ENCODE results near the gene UNCX.
"Not testable (repeated sequence)": the region's sequence is repeated elsewhere in the genome, so short reads cannot be mapped to it uniquely, and the experiment has no call there.

The UNCX gene

GRCh38 chr7:1204460-1205140, 28.1 kb upstream of the UNCX start:
- no peak overlapping the region for H3K9ac ChIP-seq (ENCODE audit: low read length)
- no peaks in the 10 kb centered on the region for H3K36me3 ChIP-seq (ENCODE audit: control insufficient read depth in 1 of 2, insufficient read depth in 2 of 2, low read length in 2 of 2)
- H3K23ac ChIP-seq (ENCODE audit: low read length) = no peak overlapping the region
- H2BK12ac ChIP-seq (ENCODE audit: low read length) = no peak overlapping the region
- DNase-seq = no peak
- no peak overlapping the region for H2BK120ac ChIP-seq (ENCODE audit: insufficient read depth, low read length, poor library complexity)
- no peaks in the 10 kb centered on the region for H3K4me1 ChIP-seq (ENCODE audit: control insufficient read depth in 1 of 2, insufficient read depth in 2 of 2, low read length in 2 of 2)
- no peak overlapping the region for H2AK5ac ChIP-seq (ENCODE audit: low read length)
- H3K27ac ChIP-seq (ENCODE audit: low read depth, low read length) = no peak overlapping the region
- no peak overlapping the region for H3K14ac ChIP-seq (ENCODE audit: low read length)
- H3K4ac ChIP-seq (ENCODE audit: low read depth, low read length) = no peak overlapping the region
- H3K4me3 ChIP-seq (ENCODE audit: low read depth, low read length) = no peak overlapping the region
- H4K12ac ChIP-seq (ENCODE audit: low read depth, low read length) = no peak overlapping the region
- no peak overlapping the region for H4K91ac ChIP-seq (ENCODE audit: low read depth, low read length)
- no CpG with 5 or more reads among the region's 19 CpGs for WGBS (ENCODE audit: extremely low coverage, insufficient coverage, insufficient read length)
- no peaks in the 10 kb centered on the region for H3K27me3 ChIP-seq (ENCODE audit: insufficient read depth, low read length)
- H2AFZ ChIP-seq (ENCODE audit: insufficient read depth, low read length, poor library complexity) = no peak overlapping the region
- no peaks in the 10 kb centered on the region for H3K79me1 ChIP-seq (ENCODE audit: low read length)
- H3K18ac ChIP-seq (ENCODE audit: low read length) = no peak overlapping the region
- no peak overlapping the region for H4K8ac ChIP-seq (ENCODE audit: low read depth, low read length)
- H3K9me3 ChIP-seq (ENCODE audit: insufficient read depth, low read depth, low read length) = no peaks in the 10 kb centered on the region
- H2BK5ac ChIP-seq (ENCODE audit: low read depth, low read length, poor library complexity) = no peak overlapping the region
- no peaks in the 10 kb centered on the region for H3K79me2 ChIP-seq (ENCODE audit: control insufficient read depth, insufficient read depth, low read length, poor library complexity)
- H3K4me2 ChIP-seq (ENCODE audit: low read length) = no peak overlapping the region

DNA sequence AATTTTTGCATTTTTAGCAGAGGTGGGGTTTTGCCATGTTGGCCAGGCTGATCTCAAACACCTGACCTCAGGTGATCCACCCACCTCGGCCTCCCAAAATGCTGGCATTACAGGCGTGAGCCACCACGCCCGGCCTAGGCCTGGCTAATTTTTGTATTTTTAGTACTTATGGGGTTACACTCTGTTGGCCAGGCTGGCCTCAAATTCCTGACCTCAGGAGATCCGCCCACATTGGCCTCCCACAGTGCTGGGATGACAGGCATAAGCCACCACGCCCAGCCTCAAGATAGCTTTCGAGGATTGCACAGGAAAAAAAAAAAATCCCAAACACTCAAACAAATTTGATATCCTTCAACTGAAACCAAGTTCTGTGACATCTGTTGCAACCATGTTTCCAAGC, 26.9 kb upstream of the UNCX start:
- H3K4ac ChIP-seq (ENCODE audit: low read depth, low read length); H3K36me3 ChIP-seq (ENCODE audit: control insufficient read depth in 1 of 2, insufficient read depth in 2 of 2, low read length in 2 of 2); H2BK12ac ChIP-seq (ENCODE audit: low read length); H3K27me3 ChIP-seq (ENCODE audit: insufficient read depth, low read length); H3K4me3 ChIP-seq (ENCODE audit: low read depth, low read length); H4K91ac ChIP-seq (ENCODE audit: low read depth, low read length); H2BK120ac ChIP-seq (ENCODE audit: insufficient read depth, low read length, poor library complexity); H2BK5ac ChIP-seq (ENCODE audit: low read depth, low read length, poor library complexity); H4K8ac ChIP-seq (ENCODE audit: low read depth, low read length); H2AFZ ChIP-seq (ENCODE audit: insufficient read depth, low read length, poor library complexity); H2AK5ac ChIP-seq (ENCODE audit: low read length); H3K18ac ChIP-seq (ENCODE audit: low read length); H3K23ac ChIP-seq (ENCODE audit: low read length); H3K9me3 ChIP-seq (ENCODE audit: insufficient read depth, low read depth, low read length); H3K4me2 ChIP-seq (ENCODE audit: low read length); H3K79me2 ChIP-seq (ENCODE audit: control insufficient read depth, insufficient read depth, low read length, poor library complexity); H3K79me1 ChIP-seq (ENCODE audit: low read length); H3K14ac ChIP-seq (ENCODE audit: low read length); DNase-seq; H3K4me1 ChIP-seq (ENCODE audit: control insufficient read depth in 1 of 2, insufficient read depth in 2 of 2, low read length in 2 of 2); H3K27ac ChIP-seq (ENCODE audit: low read depth, low read length); H4K12ac ChIP-seq (ENCODE audit: low read depth, low read length); H3K9ac ChIP-seq (ENCODE audit: low read length): not testable (repeated sequence)
- no CpG with 5 or more reads among the region's 7 CpGs for WGBS (ENCODE audit: extremely low coverage, insufficient coverage, insufficient read length)

DNA sequence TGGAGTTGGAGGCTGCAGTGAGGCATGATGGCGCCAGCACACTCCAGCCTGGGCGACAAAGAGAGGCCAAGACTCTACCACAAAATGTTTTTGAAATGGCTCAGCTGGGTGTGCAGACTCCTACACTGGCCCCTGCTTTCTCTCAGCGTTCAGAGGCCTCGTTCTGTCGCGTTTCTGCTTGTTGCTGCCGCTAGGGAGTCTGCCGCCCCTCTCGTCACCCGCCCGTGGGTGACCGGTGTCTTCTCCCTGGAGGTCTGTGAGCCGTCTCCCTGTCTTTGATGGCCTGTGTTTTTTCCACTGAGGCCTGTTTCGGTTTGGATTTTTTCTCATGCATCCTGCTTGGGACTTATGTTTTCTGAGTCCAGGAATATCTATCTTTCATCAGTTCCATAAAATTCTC, 23.6 kb upstream of the UNCX start:
- Histone ChIP-seq H4K12ac (ENCODE audit: low read depth, low read length) (no peak overlapping the region), H2AFZ (ENCODE audit: insufficient read depth, low read length, poor library complexity) (no peak overlapping the region), H2BK12ac (ENCODE audit: low read length) (no peak overlapping the region), H3K79me2 (ENCODE audit: control insufficient read depth, insufficient read depth, low read length, poor library complexity) (no peaks in the 10 kb centered on the region), H3K9me3 (ENCODE audit: insufficient read depth, low read depth, low read length) (no peaks in the 10 kb centered on the region), H3K79me1 (ENCODE audit: low read length) (no peaks in the 10 kb centered on the region), H4K91ac (ENCODE audit: low read depth, low read length) (no peak overlapping the region), H3K23ac (ENCODE audit: low read length) (no peak overlapping the region), H3K14ac (ENCODE audit: low read length) (no peak overlapping the region), H2AK5ac (ENCODE audit: low read length) (no peak overlapping the region), H3K36me3 (ENCODE audit: control insufficient read depth in 1 of 2, insufficient read depth in 2 of 2, low read length in 2 of 2) (no peaks in the 10 kb centered on the region), H2BK120ac (ENCODE audit: insufficient read depth, low read length, poor library complexity) (no peak overlapping the region), H3K9ac (ENCODE audit: low read length) (no peak overlapping the region), H3K18ac (ENCODE audit: low read length) (no peak overlapping the region), H2BK5ac (ENCODE audit: low read depth, low read length, poor library complexity) (no peak overlapping the region), H3K27me3 (ENCODE audit: insufficient read depth, low read length) (no peaks in the 10 kb centered on the region), H3K27ac (ENCODE audit: low read depth, low read length) (no peak overlapping the region), H3K4me2 (ENCODE audit: low read length) (no peak overlapping the region), H4K8ac (ENCODE audit: low read depth, low read length) (no peak overlapping the region), H3K4ac (ENCODE audit: low read depth, low read length) (no peak overlapping the region), H3K4me1 (ENCODE audit: control insufficient read depth in 1 of 2, insufficient read depth in 2 of 2, low read length in 2 of 2) (no peaks in the 10 kb centered on the region), H3K4me3 (ENCODE audit: low read depth, low read length) (no peak overlapping the region)
- WGBS (ENCODE audit: extremely low coverage, insufficient coverage, insufficient read length) = no CpG with 5 or more reads among the region's 14 CpGs
- no peak for DNase-seq

- Histone ChIP-seq H3K27ac (ENCODE audit: low read depth, low read length) (no peak overlapping the region), H3K4ac (ENCODE audit: low read depth, low read length) (no peak overlapping the region), H3K23ac (ENCODE audit: low read length) (no peak overlapping the region), H2AK5ac (ENCODE audit: low read length) (no peak overlapping the region), H2AFZ (ENCODE audit: insufficient read depth, low read length, poor library complexity) (no peak overlapping the region), H3K4me2 (ENCODE audit: low read length) (no peak overlapping the region), H2BK12ac (ENCODE audit: low read length) (no peak overlapping the region), H3K18ac (ENCODE audit: low read length) (no peak overlapping the region), H3K14ac (ENCODE audit: low read length) (no peak overlapping the region), H3K9ac (ENCODE audit: low read length) (no peak overlapping the region), H3K79me1 (ENCODE audit: low read length) (no peaks in the 10 kb centered on the region), H2BK5ac (ENCODE audit: low read depth, low read length, poor library complexity) (no peak overlapping the region), H3K4me3 (ENCODE audit: low read depth, low read length) (no peak overlapping the region), H3K9me3 (ENCODE audit: insufficient read depth, low read depth, low read length) (no peaks in the 10 kb centered on the region), H3K36me3 (ENCODE audit: control insufficient read depth in 1 of 2, insufficient read depth in 2 of 2, low read length in 2 of 2) (no peaks in the 10 kb centered on the region), H4K91ac (ENCODE audit: low read depth, low read length) (no peak overlapping the region), H3K27me3 (ENCODE audit: insufficient read depth, low read length) (no peaks in the 10 kb centered on the region), H4K8ac (ENCODE audit: low read depth, low read length) (no peak overlapping the region), H4K12ac (ENCODE audit: low read depth, low read length) (no peak overlapping the region), H2BK120ac (ENCODE audit: insufficient read depth, low read length, poor library complexity) (no peak overlapping the region), H3K4me1 (ENCODE audit: control insufficient read depth in 1 of 2, insufficient read depth in 2 of 2, low read length in 2 of 2) (no peaks in the 10 kb centered on the region), H3K79me2 (ENCODE audit: control insufficient read depth, insufficient read depth, low read length, poor library complexity) (no peaks in the 10 kb centered on the region)
- no CpG with 5 or more reads among the region's 18 CpGs for WGBS (ENCODE audit: extremely low coverage, insufficient coverage, insufficient read length)
- DNase-seq = no peak
Measured at GRCh38 chr7:1210321-1210978, 22.2 kb upstream of the UNCX start.
